Erythroblast (primary cell): Measurements from ENCODE around the gene GTF2I.
"Not testable (repeated sequence)": the region's sequence is repeated elsewhere in the genome, so short reads cannot be mapped to it uniquely, and the experiment has no call there.

Experiments
- DNase-seq, 2 experiments: peaks; one replicate each; lab custom pipeline; 2025; lab: John Stamatoyannopoulos, UW

The GTF2I gene

DNA sequence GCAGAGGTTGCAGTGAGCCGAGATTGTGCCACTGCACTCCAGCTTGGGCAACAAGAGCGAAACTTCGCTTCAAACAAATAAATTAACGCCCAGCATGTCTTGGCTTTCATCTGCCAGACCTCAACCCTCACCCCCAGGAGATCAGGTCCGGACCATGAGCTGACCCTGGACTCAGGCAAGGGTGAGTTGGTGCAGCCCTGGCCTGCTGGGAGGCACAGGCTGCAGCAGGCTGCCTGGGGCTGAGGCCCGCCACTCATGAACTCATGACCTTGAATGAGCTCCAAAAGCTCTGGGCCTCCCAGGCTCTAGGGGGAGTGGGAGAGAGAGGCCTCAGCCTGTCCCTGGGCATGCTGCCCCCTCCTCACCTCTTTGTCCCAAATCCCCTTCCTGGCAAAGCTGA, 114.6 kb downstream of the GTF2I start:
- not testable (repeated sequence) for DNase-seq

DNA sequence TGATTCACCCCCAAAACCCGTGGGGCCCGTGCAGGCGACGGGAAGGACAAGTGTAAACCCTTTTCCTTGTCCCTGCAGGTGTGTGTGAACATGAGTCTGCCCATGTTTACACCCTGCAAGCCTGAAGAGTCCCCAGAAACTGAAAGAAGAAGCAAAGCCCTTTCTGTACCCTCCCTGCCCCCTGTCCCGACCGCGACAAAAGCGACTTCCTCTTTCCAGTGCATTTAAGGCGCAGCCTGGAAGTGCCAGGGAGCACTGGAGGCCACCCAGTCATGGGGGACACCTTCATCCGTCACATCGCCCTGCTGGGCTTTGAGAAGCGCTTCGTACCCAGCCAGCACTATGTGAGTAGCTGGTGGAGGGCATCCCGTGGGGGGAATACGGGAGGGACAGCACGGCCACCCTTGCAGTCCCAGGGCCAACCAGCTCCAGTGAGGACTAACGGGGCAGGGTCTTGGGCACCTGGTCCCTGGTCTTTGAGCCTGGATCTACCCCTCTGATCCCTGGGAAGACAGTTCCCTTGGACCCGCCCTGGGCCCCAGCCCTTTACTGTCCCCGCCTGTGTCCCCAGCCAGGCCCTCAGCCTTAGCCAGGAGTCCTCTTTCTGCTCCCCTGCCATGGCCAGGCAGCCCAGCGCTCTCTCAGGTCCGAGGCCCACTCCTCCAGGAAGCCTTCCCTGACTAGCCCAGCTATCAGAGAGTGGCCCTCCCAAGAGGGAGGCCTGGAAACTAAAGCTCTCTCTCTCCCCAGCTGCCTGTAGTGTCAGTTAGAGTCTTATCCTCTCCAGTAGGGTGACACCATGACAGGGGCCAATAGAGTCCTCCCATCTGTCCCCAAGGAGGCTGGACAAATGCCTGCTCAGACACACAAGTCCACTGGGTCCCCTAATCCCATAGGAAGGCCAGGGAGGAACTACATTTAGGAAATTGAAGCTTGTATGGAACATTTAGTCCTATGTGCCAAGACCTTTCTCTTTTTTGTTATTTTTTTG, 116.5 kb downstream of the GTF2I start, which contains the start of gene NCF1:
Gene NCF1 (plus strand): TSS at position 252 of the 991 bp plus-strand sequence. CDS start 21 bp downstream, at position 273.
- not testable (repeated sequence) for DNase-seq

GRCh38 chr7:74775111-74775510, 117.6 kb downstream of the GTF2I start:
- DNase-seq: not testable (repeated sequence)

DNA sequence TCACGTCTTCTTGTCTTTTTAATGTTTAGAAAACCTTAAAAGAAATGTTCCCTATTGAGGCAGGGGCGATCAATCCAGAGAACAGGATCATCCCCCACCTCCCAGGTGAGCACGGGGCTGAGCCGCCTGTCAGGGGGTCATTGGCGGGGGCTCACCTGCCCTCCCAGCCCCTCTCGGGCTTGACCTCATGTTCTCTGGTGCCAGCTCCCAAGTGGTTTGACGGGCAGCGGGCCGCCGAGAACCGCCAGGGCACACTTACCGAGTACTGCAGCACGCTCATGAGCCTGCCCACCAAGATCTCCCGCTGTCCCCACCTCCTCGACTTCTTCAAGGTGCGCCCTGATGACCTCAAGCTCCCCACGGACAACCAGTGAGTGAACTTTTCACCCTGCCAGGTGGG, 121.5 kb downstream of the GTF2I start:
- not testable (repeated sequence) for DNase-seq

DNA sequence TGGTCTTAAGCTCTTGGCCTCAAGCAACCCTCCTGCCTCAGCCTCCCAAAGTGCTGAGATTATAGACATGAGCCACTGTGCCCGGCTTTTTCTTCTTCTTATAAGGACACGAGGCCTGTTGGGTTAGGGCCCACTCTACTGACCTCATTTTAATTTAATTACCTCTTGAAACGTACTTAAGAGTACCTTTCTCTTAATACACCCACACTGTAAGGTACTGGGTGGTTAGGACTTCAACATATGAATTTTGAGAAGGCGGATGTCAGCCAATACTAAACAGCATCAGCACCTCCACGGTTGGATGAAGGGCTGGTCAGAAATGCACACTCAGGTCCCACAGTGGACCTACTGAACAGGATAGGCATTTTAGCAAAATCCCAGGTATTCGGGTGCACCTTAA, 124.2 kb downstream of the GTF2I start:
- DNase-seq: not testable (repeated sequence)

- DNase-seq: not testable (repeated sequence)
These were observed 126.1 kb downstream of the GTF2I start for GRCh38 chr7:74783595-74783994.

GRCh38 chr7:74788369-74789150, 131.0 kb downstream of the GTF2I start:
- DNase-seq: peak; percentile 90 to 96

DNA sequence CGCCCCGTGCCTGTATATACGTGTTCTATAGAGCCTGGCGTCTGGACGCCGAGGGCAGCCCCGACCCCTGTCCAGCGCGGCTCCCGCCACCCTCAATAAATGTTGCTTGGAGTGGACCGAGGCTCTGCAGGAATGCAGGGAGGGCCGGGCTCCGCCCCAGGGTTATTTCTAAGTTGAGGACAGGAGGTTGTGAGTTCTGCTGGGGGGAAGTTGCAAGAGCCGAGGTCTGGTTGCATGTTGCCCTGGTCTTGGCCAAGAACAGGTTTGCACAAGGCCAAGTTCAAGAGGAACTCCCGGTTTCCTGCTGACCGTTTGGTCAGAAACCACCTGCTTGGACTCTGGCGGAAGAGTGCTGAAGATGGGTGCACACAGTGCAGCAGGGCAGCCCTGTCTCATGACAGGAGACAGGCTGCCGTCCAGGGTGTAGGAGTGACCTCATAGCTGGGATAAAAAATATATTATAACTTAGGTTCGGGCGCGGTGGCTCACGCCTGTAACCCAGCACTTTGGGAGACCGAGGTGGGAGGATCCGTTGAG, 131.8 kb downstream of the GTF2I start:
- not testable (repeated sequence) for DNase-seq

DNA sequence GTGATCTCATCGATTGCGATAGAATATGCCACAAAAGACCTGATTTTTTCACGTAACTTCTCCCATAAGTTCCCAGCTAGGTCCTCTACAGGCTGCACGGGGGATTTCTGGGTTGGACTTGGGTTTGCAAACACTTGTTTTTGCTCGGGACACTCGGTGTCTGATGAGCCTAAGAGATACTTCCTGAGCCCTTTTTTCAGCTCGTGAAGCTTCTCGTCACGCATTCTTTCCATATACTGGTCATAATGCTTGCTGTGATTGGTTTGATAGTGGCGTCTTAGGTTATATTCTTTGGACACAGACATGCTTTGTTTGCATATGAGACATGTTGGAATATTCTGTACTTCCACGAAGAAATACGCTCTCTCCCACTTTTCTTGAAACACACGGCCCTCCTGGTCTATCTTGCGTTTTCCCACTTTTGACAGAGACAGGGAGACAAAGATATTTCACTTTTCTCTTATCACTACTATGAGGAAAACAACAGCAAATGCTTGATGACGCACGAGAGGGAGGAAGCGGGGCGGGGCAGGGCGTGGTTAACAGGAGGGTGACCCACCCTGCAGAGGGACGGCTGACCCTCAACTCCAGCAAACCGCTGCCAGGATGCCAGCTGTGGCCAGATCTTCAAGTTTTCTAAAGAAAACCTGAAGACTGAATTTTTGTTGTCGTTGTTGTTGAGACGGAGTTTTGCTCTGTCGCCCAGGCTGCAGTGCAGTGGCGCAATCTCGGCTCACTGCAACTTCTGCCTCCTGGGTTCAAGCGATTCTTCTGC, 140.5 kb downstream of the GTF2I start:
- not testable (repeated sequence) for DNase-seq

GRCh38 chr7:74798644-74799043, 141.1 kb downstream of the GTF2I start:
- not testable (repeated sequence) for DNase-seq
